ENCODE data around the gene ABT1.

DNA sequence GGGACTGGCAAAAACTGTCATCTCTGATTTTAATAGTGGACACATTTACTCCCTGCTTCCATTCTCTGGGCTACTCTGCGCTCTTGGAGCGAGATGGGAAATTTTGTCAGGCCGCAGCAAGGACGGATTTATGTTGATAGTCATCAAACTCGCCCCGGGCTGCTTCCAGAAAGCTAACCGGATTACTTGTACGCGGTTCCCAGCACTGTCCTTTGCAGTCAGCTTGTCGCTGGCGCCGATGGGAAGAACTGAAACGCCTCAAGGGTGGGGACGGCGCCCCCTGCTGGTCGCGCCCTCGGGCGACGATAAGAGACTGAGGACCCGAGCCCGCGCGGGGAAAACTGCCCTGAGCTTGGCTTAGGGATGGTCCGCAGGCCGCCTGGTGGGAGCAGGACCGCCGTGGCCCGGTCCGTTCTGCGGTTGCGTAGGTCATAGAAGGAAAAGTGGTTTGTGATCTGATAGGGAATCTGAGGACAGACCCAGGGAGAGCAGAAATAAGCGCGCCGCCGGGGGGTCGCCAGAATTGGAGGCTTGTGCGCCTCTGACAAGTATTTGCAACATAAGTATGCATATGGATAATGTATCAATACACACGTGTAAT lies 984 bp upstream of the ABT1 start:
- TF ChIP-seq, protein P1, sequence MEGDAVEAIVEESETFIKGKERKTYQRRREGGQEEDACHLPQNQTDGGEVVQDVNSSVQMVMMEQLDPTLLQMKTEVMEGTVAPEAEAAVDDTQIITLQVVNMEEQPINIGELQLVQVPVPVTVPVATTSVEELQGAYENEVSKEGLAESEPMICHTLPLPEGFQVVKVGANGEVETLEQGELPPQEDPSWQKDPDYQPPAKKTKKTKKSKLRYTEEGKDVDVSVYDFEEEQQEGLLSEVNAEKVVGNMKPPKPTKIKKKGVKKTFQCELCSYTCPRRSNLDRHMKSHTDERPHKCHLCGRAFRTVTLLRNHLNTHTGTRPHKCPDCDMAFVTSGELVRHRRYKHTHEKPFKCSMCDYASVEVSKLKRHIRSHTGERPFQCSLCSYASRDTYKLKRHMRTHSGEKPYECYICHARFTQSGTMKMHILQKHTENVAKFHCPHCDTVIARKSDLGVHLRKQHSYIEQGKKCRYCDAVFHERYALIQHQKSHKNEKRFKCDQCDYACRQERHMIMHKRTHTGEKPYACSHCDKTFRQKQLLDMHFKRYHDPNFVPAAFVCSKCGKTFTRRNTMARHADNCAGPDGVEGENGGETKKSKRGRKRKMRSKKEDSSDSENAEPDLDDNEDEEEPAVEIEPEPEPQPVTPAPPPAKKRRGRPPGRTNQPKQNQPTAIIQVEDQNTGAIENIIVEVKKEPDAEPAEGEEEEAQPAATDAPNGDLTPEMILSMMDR (IDR thresholded peaks at IDR 0.05): peak; percentile 81 to 97 (median 92)
- TF ChIP-seq POLR2A (IDR thresholded peaks at IDR 0.05): peak in 1 of 3 donors; percentile 5
